Measurements from ENCODE around the gene RIPK4.

The RIPK4 gene

DNA sequence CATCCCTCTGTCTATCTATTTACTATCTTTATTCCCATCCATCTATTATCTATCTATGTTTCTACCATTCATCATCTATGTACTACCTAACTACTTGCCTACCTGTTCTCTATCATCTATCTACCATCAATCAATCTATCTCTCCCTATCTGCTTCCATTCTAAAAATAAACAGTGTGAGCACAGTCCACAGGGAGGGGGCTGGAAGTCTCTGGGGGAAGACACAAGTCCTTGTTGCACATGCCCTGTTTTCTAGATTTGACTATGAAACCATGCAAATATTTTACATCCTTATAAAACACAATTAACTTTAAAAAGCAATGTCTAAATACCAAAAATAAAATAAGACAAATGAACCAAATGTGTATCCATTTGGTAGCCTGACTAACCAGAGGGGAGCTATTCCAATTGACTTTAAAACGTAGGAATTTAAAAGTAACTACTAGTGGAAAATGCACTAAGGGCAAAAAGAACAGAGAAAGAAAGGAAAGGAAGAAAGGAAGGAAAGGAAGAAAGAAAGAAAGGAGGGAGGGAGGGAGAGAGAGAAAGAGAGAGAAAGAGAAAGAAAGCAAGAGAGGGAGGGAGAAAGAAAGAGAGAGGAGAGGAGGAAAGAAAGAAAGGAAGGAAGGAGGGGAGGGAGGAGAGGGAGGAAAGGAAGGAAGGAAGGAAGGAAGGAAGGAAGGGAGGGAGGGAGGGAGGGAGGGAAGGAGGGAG is 13.6 kb upstream of the RIPK4 start:
- no peak overlapping the region for H3K27ac ChIP-seq

DNA sequence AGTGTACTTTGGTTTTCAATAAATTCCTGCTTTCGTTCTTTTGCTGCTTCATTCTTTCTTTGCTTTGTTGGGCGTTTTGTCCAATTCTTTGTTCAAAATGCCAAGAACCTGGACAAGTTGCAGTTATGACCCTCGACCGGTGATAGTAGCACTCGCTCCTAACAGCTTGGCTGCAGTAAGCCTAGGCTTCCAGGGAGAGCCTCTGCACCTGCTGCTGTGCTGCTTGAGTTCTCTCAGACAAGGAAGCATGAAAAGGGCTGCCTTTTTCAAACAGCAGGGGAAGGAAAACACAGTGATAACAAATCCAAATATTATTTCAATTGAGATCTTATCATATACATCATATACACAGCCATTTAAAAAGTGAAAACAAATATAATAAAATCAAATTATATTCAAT is 12.8 kb upstream of the RIPK4 start:
- no peak for TF ChIP-seq ZFX (IDR thresholded peaks at IDR 0.05)
- no peak for TF ChIP-seq CTCF (conservative IDR thresholded peaks at IDR 0.05)
- peak overlapping the region; percentile 36 for H3K27ac ChIP-seq

More for the DNA sequence above, 13.6 kb upstream of the RIPK4 start:
- TF ChIP-seq ZFX (IDR thresholded peaks at IDR 0.05) (no peak), CTCF (conservative IDR thresholded peaks at IDR 0.05) (no peak)

DNA sequence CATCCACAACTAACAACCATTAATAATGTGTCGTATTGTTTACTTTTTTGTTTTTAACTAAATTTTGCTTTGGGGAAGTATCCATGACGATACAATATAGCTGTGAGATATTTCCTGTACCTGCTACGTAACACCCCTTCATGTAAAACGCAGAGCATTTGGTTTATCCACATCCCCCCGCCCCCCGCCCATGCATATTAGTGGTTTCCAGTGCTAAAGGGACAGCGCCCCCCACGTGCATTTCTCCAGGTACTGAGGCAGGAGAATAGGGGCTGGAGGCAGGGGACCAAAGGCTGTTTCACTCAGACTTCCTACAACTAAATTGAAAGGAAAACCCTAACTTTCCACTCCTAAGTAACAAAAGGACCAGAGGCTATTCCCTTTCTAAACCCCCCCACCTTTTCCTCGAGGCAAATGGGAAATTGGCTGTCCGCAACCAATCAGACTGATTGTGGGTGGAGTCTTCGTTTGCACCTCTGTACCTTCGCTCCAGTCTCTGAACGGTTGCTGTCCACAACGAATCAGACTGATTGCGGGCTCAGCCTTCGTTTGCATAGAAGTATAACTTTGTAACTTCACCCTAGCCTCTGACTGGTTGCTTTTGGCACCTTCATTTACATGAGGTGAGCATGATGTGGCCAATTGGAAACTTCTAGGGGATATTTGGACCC is 12.2 kb upstream of the RIPK4 start:
- TF ChIP-seq CTCF (conservative IDR thresholded peaks at IDR 0.05) (no peak), ZFX (IDR thresholded peaks at IDR 0.05) (no peak)
- peak overlapping the region; percentile 36 for H3K27ac ChIP-seq

GRCh38 chr21:41777951-41778815 is 11.3 kb upstream of the RIPK4 start:
- TF ChIP-seq ZFX (IDR thresholded peaks at IDR 0.05) = no peak
- peak; percentile 92 for TF ChIP-seq CTCF (conservative IDR thresholded peaks at IDR 0.05)
- H3K27ac ChIP-seq = peak overlapping the region; percentile 51

DNA sequence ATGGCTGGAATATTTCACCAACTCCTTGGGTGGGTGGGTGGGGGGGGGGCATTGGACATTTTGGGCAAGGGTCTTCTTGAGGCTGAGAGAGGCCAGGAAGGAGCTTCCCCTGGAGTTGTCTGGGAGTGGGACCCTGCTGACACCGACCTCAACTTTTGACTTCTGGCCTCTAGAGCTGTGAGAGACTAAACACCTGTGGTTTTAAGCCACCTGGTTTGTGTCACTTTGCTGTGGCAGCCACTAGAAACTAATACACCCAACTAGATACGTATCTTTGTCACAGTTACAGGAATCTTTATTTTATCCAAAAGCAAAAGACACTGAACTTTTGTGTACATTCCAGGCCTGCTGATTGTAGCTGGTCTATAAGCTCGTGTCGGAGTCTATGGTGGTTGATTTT is 9.9 kb upstream of the RIPK4 start:
- no peak overlapping the region for H3K27ac ChIP-seq
- no peak for TF ChIP-seq ZFX (IDR thresholded peaks at IDR 0.05)
- no peak for TF ChIP-seq CTCF (conservative IDR thresholded peaks at IDR 0.05)

DNA sequence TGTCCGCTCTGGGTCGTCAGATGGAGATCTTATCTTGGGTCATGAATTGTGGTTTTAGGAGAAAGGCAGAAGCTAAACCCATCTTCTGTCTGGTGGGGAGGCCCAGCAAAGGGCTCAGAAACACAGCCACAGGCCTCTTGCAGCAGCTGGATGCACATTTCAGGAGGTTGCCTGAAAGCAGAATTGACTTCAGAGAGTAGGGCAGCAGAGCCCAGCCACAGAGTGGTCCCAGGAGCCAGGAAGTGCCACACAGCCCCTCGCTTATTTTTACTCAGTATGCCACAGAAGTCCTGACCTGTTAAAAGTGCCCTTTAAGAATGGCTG is 8.3 kb upstream of the RIPK4 start:
- TF ChIP-seq ZFX (IDR thresholded peaks at IDR 0.05) (no peak), CTCF (conservative IDR thresholded peaks at IDR 0.05) (no peak)
- no peak overlapping the region for H3K27ac ChIP-seq
